Right atrium auricular region (tissue), 2 donors: Measurements from ENCODE around the gene CALHM5. TPM values are rescaled to one million over a fixed set of nuclear protein-coding genes. Genes with fewer than 3 reads are reported as not detected.
"Not testable (repeated sequence)": the region's sequence is repeated elsewhere in the genome, so short reads cannot be mapped to it uniquely, and the experiment has no call there.

Source experiments
- DNase-seq: peaks from one replicate; pipeline ENCODE4 v3.0.0-alpha.2; 2019; ENCODE audit warnings: low spot score
- H3K27ac ChIP-seq, 2 donors: fragments of 200-600 bp; sonication (generic); 1 replicate in 1 of 2; 2 replicates in 1 of 2; pipeline ENCODE4 v1.5.1; 2016 to 2019
- H3K27me3 ChIP-seq, 2 donors: fragments of 200-600 bp; sonication (generic); one replicate each; pipeline versions ENCODE4 v1.5.1 to v1.6.0; 2017 to 2019
- H3K36me3 ChIP-seq: fragments of 200-600 bp; sonication (generic); one replicate; pipeline ENCODE4 v1.5.1; 2016
- H3K4me1 ChIP-seq, 2 donors: fragments of 200-600 bp; sonication (generic); one replicate each; pipeline versions ENCODE4 v1.5.1 to v1.6.0; 2017 to 2019
- H3K4me3 ChIP-seq, 2 donors: fragments of 200-600 bp; sonication (generic); 1 replicate in 1 of 2; 2 replicates in 1 of 2; pipeline ENCODE4 v1.5.1; 2017 to 2019; ENCODE audit warnings: mild to moderate bottlenecking in 1 of 2, moderate library complexity in 1 of 2
- H3K9me3 ChIP-seq, 2 donors: fragments of 200-600 bp; sonication (generic); one replicate each; pipeline ENCODE4 v1.5.1; 2019
- CTCF ChIP-seq, 2 donors: fragments of 200-600 bp; sonication (generic); IDR thresholded peaks; one replicate each; pipeline ENCODE4 v1.5.1; 2019; ENCODE audit warnings: antibody characterized with exemption in 2 of 2
- total RNA-seq, 2 donors: library from RNA; depleted of rRNA; stranded (reverse); fragments of >200 nt; gene quantifications; one replicate each; pipeline ENCODE4 v1.1.0, GENCODE V29; 2016

Gene CALHM5
- total RNA-seq, 2 donors from 2014 or later, result 2.3 to 3.4 TPM

- Histone ChIP-seq H3K4me1 (no peaks in the 10 kb centered on the region), H3K9me3 (no peaks in the 10 kb centered on the region), H3K27me3 (no peaks in the 10 kb centered on the region), H3K27ac (no peak overlapping the region), H3K4me3 (no peak overlapping the region), H3K36me3 (no peaks in the 10 kb centered on the region)
- DNase-seq, result no peak
- no peak for TF ChIP-seq CTCF (IDR thresholded peaks at IDR 0.05)
Observed at GRCh38 chr6:116482780-116483179, 28.7 kb upstream of the CALHM5 start.

- Histone ChIP-seq H3K9me3 (no peaks in the 10 kb centered on the region), H3K4me3 (no peak overlapping the region), H3K27ac (no peak overlapping the region), H3K36me3 (no peaks in the 10 kb centered on the region), H3K4me1 (no peaks in the 10 kb centered on the region), H3K27me3 (no peaks in the 10 kb centered on the region)
- TF ChIP-seq CTCF (IDR thresholded peaks at IDR 0.05), result no peak
- no peak for DNase-seq
Observed at GRCh38 chr6:116483616-116484015, 27.8 kb upstream of the CALHM5 start.

- H3K27ac ChIP-seq, result no peak overlapping the region
- no peaks in the 10 kb centered on the region for H3K9me3 ChIP-seq
- H3K36me3 ChIP-seq, result no peaks in the 10 kb centered on the region
- TF ChIP-seq CTCF (IDR thresholded peaks at IDR 0.05), result no peak
- no peaks in the 10 kb centered on the region for H3K4me1 ChIP-seq
- no peak for DNase-seq
- no peak overlapping the region for H3K4me3 ChIP-seq
- H3K27me3 ChIP-seq, result no peaks in the 10 kb centered on the region
Observed at GRCh38 chr6:116485559-116486184, 25.8 kb upstream of the CALHM5 start.

GRCh38 chr6:116491610-116492330 is 19.7 kb upstream of the CALHM5 start:
- no peak overlapping the region for H3K27ac ChIP-seq
- H3K27me3 ChIP-seq, result no peaks in the 10 kb centered on the region
- no peaks in the 10 kb centered on the region for H3K9me3 ChIP-seq
- H3K36me3 ChIP-seq, result no peaks in the 10 kb centered on the region
- no peak for TF ChIP-seq CTCF (IDR thresholded peaks at IDR 0.05)
- no peak overlapping the region for H3K4me3 ChIP-seq
- no peak for DNase-seq
- H3K4me1 ChIP-seq, result no peaks in the 10 kb centered on the region

DNA sequence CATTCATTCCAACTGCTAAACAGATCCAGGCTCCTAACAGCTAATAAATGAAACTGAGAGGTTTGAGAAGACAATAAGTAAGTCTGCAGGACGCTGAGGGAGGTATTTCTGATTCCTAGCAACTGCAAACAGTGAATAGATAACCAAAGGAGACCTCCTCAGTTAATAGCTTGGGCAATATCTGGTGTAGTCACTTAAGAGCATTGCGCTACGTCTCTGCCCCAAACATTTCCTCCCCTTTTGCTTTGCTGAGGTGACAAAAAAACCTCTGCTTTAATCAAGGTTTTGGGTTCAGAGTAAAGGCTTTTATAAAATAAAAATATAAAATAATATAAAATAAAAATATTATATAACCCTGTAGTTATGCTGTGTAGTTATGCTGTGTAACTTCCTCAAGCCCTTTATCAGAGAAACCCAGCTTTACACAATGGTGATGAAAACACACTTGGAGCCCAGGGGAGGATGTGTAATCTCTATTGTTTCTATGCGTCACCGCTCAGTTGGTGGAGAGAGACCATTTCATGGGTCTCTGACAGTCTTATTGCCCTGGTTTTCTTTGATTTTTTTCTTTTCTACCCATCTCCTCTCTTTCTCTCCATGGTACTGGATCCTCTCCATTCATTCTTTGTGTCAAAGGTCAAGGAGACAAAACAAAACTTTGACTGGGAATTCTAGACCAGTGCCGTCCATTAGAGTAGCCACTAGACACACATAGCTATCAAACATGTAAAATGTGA is 18.9 kb upstream of the CALHM5 start:
- no peak overlapping the region for H3K4me3 ChIP-seq
- TF ChIP-seq CTCF (IDR thresholded peaks at IDR 0.05), result no peak
- no peaks in the 10 kb centered on the region for H3K27me3 ChIP-seq
- H3K9me3 ChIP-seq, result no peaks in the 10 kb centered on the region
- no peaks in the 10 kb centered on the region for H3K4me1 ChIP-seq
- no peaks in the 10 kb centered on the region for H3K36me3 ChIP-seq
- H3K27ac ChIP-seq, result no peak overlapping the region
- no peak for DNase-seq

GRCh38 chr6:116495161-116495560 is 16.3 kb upstream of the CALHM5 start:
- H3K9me3 ChIP-seq, DNase-seq, H3K36me3 ChIP-seq, H3K4me1 ChIP-seq, H3K27ac ChIP-seq, H3K27me3 ChIP-seq, H3K4me3 ChIP-seq: not testable (repeated sequence)
